Mesenchymal stem cell (in vitro differentiated cells and primary cell): Measurements from ENCODE around the gene DDIT3.

Experiments
- DNase-seq: peaks from one replicate; pipeline ENCODE4 v3.0.0-alpha.2; 2013
- H2AFZ ChIP-seq: one replicate; pipeline ENCODE4 v1.6.1; 2013; ENCODE audit warnings: low read depth, mild to moderate bottlenecking, control low read depth, inconsistent platforms, low read length, moderate library complexity
- H2AK5ac ChIP-seq: 2 replicates; pipeline ENCODE4 v1.6.1; 2013; ENCODE audit warnings: low read length, moderate library complexity, mild to moderate bottlenecking, inconsistent platforms; ENCODE audit not compliant: severe bottlenecking
- H2BK120ac ChIP-seq: one replicate; pipeline ENCODE4 v1.6.1; 2013; ENCODE audit warnings: low read depth, mild to moderate bottlenecking, inconsistent platforms, low read length, moderate library complexity
- H2BK12ac ChIP-seq, 2 experiments: one replicate each; pipeline ENCODE4 v1.6.1; 2013; ENCODE audit warnings: inconsistent platforms in 2 of 2, low read length in 2 of 2, mild to moderate bottlenecking in 2 of 2, moderate library complexity in 2 of 2, control low read depth in 1 of 2
- H2BK15ac ChIP-seq: one replicate; pipeline ENCODE4 v1.6.1; 2013; ENCODE audit warnings: mild to moderate bottlenecking, low read depth, inconsistent platforms; ENCODE audit not compliant: poor library complexity, severe bottlenecking
- H2BK5ac ChIP-seq: 2 replicates; pipeline ENCODE4 v1.6.1; 2013; ENCODE audit warnings: low read depth, mild to moderate bottlenecking, low read length, control low read depth, inconsistent platforms; ENCODE audit not compliant: poor library complexity, severe bottlenecking
- H3K14ac ChIP-seq, 2 experiments: one replicate each; pipeline ENCODE4 v1.6.1; 2013; ENCODE audit warnings: inconsistent platforms in 2 of 2, low read length in 2 of 2, control low read depth in 1 of 2, mild to moderate bottlenecking in 1 of 2, moderate library complexity in 1 of 2
- H3K18ac ChIP-seq, 2 experiments: one replicate each; pipeline ENCODE4 v1.6.1; 2013; ENCODE audit warnings: inconsistent platforms in 2 of 2, low read length in 2 of 2, control low read depth in 1 of 2, low read depth in 1 of 2, mild to moderate bottlenecking in 1 of 2
- H3K23ac ChIP-seq, 2 experiments: one replicate each; pipeline ENCODE4 v1.6.1; 2013; ENCODE audit warnings: inconsistent platforms in 2 of 2, low read length in 2 of 2, mild to moderate bottlenecking in 2 of 2, moderate library complexity in 2 of 2, control low read depth in 1 of 2
- H3K27ac ChIP-seq: 2 replicates; pipeline ENCODE4 v1.5.1; 2013; ENCODE audit warnings: mild to moderate bottlenecking, moderate library complexity, low read length, control low read depth, inconsistent platforms; ENCODE audit not compliant: poor library complexity, severe bottlenecking
- H3K27me3 ChIP-seq, 2 experiments: 2 replicates each; pipeline versions ENCODE4 v1.6.1 to v1.7.0; 2013; ENCODE audit warnings: low read length in 2 of 2, mild to moderate bottlenecking in 2 of 2, moderate library complexity in 2 of 2, control low read depth in 1 of 2, inconsistent platforms in 1 of 2; ENCODE audit not compliant: control insufficient read depth in 1 of 2, insufficient read depth in 1 of 2
- H3K36me3 ChIP-seq, 2 experiments: 2 replicates each; pipeline versions ENCODE4 v1.6.1 to v1.7.0; 2013; ENCODE audit warnings: low read length in 2 of 2, control low read depth in 1 of 2, inconsistent platforms in 1 of 2, low read depth in 1 of 2, mild to moderate bottlenecking in 1 of 2; ENCODE audit not compliant: insufficient read depth in 2 of 2, control insufficient read depth in 1 of 2
- H3K4ac ChIP-seq, 2 experiments: one replicate each; pipeline ENCODE4 v1.6.1; 2013; ENCODE audit warnings: inconsistent platforms in 2 of 2, low read length in 2 of 2, mild to moderate bottlenecking in 2 of 2, moderate library complexity in 2 of 2, control low read depth in 1 of 2, low read depth in 1 of 2
- H3K4me1 ChIP-seq: 2 replicates; pipeline ENCODE4 v1.6.1; 2013; ENCODE audit warnings: low read depth, low read length, control low read depth; ENCODE audit not compliant: control insufficient read depth, insufficient read depth
- H3K4me2 ChIP-seq: 2 replicates; pipeline ENCODE4 v1.6.1; 2013; ENCODE audit warnings: low read length, mild to moderate bottlenecking, inconsistent platforms; ENCODE audit not compliant: poor library complexity, severe bottlenecking
- H3K4me3 ChIP-seq, 2 experiments: 2 replicates each; pipeline versions ENCODE4 v1.5.1 to v1.7.0; 2013; ENCODE audit warnings: low read length in 2 of 2, mild to moderate bottlenecking in 2 of 2, control low read depth in 1 of 2, low read depth in 1 of 2; ENCODE audit not compliant: insufficient read depth in 1 of 2
- H3K79me1 ChIP-seq: replicated peaks from 2 replicates; pipeline ENCODE4 v1.6.1; 2013; ENCODE audit warnings: mild to moderate bottlenecking, control low read depth, low read length, inconsistent platforms; ENCODE audit not compliant: poor library complexity, severe bottlenecking
- H3K9ac ChIP-seq: 2 replicates; pipeline ENCODE4 v1.7.0; 2013; ENCODE audit warnings: mild to moderate bottlenecking, low read length, moderate library complexity
- H3K9me3 ChIP-seq: 2 replicates; pipeline ENCODE4 v1.7.0; 2013; ENCODE audit warnings: mild to moderate bottlenecking, low read length; ENCODE audit not compliant: control insufficient read depth
- H4K8ac ChIP-seq: one replicate; pipeline ENCODE4 v1.6.1; 2013; ENCODE audit warnings: inconsistent platforms, mild to moderate bottlenecking, low read length, moderate library complexity
- H4K91ac ChIP-seq: one replicate; pipeline ENCODE4 v1.6.1; 2013; ENCODE audit warnings: mild to moderate bottlenecking, low read length, inconsistent platforms
- WGBS: methylation state at CpG from one replicate; pipeline ENCODE4 v1.1.7; 2013; ENCODE audit warnings: mixed read lengths; 5-methylcytosine and 5-hydroxymethylcytosine counted together

Gene DDIT3

GRCh38 chr12:57523706-57524614 lies 3.6 kb upstream of the DDIT3 start:
- Histone ChIP-seq H3K36me3 (peaks cover 48 to 49% of the 10 kb centered on the region in 2 experiments), H2BK15ac (no peak overlapping the region), H3K9ac (peak overlapping the region; percentile 95), H3K4me1 (peaks cover 37% of the 10 kb centered on the region), H3K18ac (no peak overlapping the region), H2BK5ac (no peak overlapping the region), H3K4me3 (peak overlapping the region in 1 of 2 experiments; percentile 95), H2AFZ (no peak overlapping the region), H4K91ac (no peak overlapping the region), H3K23ac (no peak overlapping the region), H3K27me3 (no peaks in the 10 kb centered on the region), H3K27ac (peak overlapping the region; percentile 72), H3K9me3 (no peaks in the 10 kb centered on the region), H2BK120ac (peak overlapping the region; percentile 98), H3K4ac (peak overlapping the region in 1 of 2 experiments; percentile 11), H4K8ac (no peak overlapping the region), H3K14ac (peak overlapping the region in 1 of 2 experiments; percentile 35), H3K79me1 (peaks cover 28% of the 10 kb centered on the region), H3K4me2 (peak overlapping the region; percentile 57), H2BK12ac (no peak overlapping the region), H2AK5ac (peak overlapping the region; percentile 40)
- no peak for DNase-seq
- 88% methylated on average over 14 of the region's 14 CpGs for WGBS

GRCh38 chr12:57522887-57523705 lies 2.8 kb upstream of the DDIT3 start:
- H3K79me1 ChIP-seq, result peaks cover 21% of the 10 kb centered on the region
- peak overlapping the region; percentile 72 for H3K27ac ChIP-seq
- peak; percentile 65 for DNase-seq
- H4K8ac ChIP-seq, result peak overlapping the region; percentile 87
- peak overlapping the region in 1 of 2 experiments; percentile 2 for H3K14ac ChIP-seq
- 1% methylated on average over 17 of the region's 38 CpGs for WGBS
- no peak overlapping the region for H2AFZ ChIP-seq
- H3K9me3 ChIP-seq, result no peaks in the 10 kb centered on the region
- H3K4ac ChIP-seq, result peak overlapping the region in 1 of 2 experiments; percentile 85
- H3K27me3 ChIP-seq, result no peaks in the 10 kb centered on the region
- peak overlapping the region; percentile 57 for H3K4me2 ChIP-seq
- H3K23ac ChIP-seq, result peak overlapping the region in 1 of 2 experiments; percentile 6
- H2BK5ac ChIP-seq, result peak overlapping the region; percentile 63
- H2BK15ac ChIP-seq, result peak overlapping the region; percentile 70
- H2BK120ac ChIP-seq, result peak overlapping the region; percentile 98
- no peak overlapping the region for H2AK5ac ChIP-seq
- peak overlapping the region; percentile 84 for H4K91ac ChIP-seq
- H3K36me3 ChIP-seq, result peaks cover 40 to 45% of the 10 kb centered on the region in 2 experiments
- peak overlapping the region; percentile 75 to 95 for H3K4me3 ChIP-seq
- H3K18ac ChIP-seq, result peak overlapping the region; percentile 88 to 92
- peak overlapping the region in 1 of 2 experiments; percentile 40 for H2BK12ac ChIP-seq
- H3K4me1 ChIP-seq, result peaks cover 39% of the 10 kb centered on the region
- peak overlapping the region; percentile 95 for H3K9ac ChIP-seq

DNA sequence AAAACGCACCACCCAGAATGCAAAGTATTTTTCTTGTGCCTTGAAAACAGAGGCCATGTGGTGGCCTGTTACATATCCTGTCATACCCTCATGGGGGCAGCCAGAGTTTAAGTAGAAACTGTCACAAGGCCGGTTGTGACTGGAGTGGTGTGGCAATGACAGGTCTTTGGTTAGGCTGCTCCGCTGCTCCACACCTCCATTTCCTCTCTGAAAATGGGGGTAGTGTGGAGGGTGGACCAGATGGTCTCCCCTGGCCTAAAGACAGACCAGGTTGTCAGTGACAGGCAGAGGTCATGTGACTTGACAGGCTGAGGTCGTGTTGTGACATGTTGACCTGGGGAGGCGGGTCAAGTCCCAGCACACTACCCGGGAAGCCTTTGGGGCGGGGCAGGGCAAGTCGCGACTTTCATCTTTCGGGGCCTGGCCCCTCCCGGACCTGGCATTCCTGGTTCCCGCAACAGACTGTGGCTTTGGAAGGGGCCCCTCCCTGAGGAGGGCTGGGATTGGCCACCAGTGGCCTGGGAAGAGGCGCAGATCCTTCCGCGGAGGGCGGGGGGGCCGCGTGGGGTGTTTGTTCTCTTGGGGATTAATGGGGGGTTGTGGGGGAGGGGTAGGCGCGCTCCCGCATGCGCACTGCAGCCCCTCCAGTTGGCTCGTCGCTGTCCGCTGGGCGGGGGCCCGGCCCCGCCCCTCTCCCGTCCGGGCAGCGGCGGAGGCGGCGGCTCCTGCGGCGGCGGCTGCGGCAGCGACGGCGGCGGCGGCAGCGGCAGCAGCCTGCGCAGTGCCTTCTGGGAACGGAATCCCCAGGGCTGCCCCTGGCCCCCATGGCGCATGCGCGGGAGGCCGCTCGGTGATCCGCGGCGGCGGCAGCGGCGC lies 1.9 kb upstream of the DDIT3 start, which contains the start of gene MBD6:
MBD6 (plus strand) TSS at position 814 of the 876 bp plus-strand sequence. CDS start 1,480 bp downstream, outside the sequence.
- Histone ChIP-seq H2AFZ (peak within 1 kb of the TSS; percentile 55), H3K4me1 (peaks cover 39% of the 10 kb centered on the region)

More for the DNA sequence above, 1.9 kb upstream of the DDIT3 start, which contains the start of gene MBD6:
- Histone ChIP-seq H2BK12ac (peak within 1 kb of the TSS; percentile 89 to 100), H3K14ac (peak within 1 kb of the TSS in 1 of 2 experiments; percentile 19), H2BK120ac (peak within 1 kb of the TSS; percentile 98), H3K36me3 (peaks cover 32 to 47% of the 10 kb centered on the region in 2 experiments), H3K27ac (peak within 1 kb of the TSS; percentile 99), H2AK5ac (peak within 1 kb of the TSS; percentile 94), H2BK15ac (peak within 1 kb of the TSS; percentile 97), H3K4me3 (peak within 1 kb of the TSS; percentile 75 to 95), H3K23ac (peak within 1 kb of the TSS in 1 of 2 experiments; percentile 75), H3K79me1 (peaks cover 14% of the 10 kb centered on the region), H2BK5ac (peak within 1 kb of the TSS; percentile 63), H3K9me3 (no peaks in the 10 kb centered on the region), H3K4me2 (peak within 1 kb of the TSS; percentile 66), H3K4ac (peak within 1 kb of the TSS; percentile 91 to 94), H4K91ac (peak within 1 kb of the TSS; percentile 95), H3K9ac (peak within 1 kb of the TSS; percentile 95), H4K8ac (peak within 1 kb of the TSS; percentile 87), H3K18ac (peak within 1 kb of the TSS; percentile 97 to 98), H3K27me3 (no peaks in the 10 kb centered on the region)
- DNase-seq, result peak; percentile 94
- WGBS, result 1% methylated on average over 12 of the region's 57 CpGs
